HG02798 (cell line): ENCODE data around the gene CENPM.

ENCODE experiments used
- ATAC-seq: cut with Tn5 transposase; IDR thresholded peaks from one replicate; pipeline ENCODE4 v1.9.1; 2021; ENCODE audit warnings: mild to moderate bottlenecking; ENCODE audit not compliant: unreplicated experiment, poor library complexity

CENPM gene, protein sequence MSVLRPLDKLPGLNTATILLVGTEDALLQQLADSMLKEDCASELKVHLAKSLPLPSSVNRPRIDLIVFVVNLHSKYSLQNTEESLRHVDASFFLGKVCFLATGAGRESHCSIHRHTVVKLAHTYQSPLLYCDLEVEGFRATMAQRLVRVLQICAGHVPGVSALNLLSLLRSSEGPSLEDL

DNA sequence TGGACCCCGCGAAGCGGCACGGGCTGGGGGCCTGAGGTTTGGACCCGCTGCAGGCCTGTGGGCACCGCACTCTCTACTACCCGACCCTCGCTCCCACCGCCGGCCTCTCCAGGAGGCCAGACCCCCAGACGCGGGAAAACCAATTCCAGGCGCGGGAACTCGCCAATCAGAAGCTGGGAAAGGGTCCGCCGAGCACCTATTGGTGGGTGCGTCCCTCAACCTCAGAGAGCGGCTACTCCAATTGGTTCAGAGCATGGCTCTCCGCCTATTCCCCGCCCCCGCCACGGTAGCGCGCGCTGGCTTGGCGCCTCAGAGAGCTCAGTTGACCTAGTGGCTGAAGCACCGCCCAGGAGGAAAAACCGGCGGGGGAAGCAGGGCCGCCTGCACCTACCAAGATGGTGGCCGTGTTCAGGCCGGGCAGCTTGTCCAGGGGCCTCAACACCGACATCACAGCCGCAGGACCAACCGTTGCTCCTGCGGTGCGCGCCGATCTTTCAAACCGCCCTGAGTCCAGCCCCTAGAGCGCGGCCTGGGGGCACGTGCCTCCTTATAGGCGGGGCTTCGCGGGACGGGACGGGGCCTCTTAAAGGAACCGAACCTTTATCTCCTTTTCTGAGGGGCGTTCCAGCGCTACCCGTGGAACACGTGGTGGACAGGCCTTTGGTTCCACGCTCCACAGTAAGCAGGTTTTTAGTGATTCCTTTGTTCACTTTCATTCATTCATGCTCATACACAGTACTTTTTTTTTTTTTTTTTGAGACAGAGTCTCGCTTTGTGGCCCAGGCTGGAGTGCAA lies at the start of gene CENPM:
Gene CENPM, minus strand, starts transcription at position 524 of the 795 bp plus-strand sequence. Its CDS starts 76 bp downstream, at position 448.
- ATAC-seq, result peak; percentile 85

DNA sequence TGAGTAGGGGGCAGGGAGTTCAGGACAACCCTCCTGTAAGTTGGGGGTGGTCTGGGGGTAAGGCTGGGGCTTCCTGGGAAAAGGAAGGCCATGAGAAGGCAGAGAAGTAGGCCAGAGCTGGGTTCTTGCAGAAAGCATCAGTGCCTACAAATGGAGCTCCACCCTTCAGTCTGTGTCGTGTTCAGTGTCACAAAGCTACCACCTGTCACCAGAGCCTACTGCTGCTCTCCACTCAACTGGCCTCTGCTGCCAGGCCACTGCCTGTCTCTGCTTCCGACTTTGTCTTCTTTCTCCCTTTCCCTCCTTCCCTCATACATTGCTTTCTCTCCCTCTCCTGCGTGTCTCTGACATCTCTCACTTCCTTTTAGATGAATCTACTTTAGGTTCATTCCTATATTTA lies 48.3 kb upstream of the CENPM start:
- no peak for ATAC-seq

- no peak for ATAC-seq
These were observed 45.5 kb upstream of the CENPM start for GRCh38 chr22:41992496-41992895.

DNA sequence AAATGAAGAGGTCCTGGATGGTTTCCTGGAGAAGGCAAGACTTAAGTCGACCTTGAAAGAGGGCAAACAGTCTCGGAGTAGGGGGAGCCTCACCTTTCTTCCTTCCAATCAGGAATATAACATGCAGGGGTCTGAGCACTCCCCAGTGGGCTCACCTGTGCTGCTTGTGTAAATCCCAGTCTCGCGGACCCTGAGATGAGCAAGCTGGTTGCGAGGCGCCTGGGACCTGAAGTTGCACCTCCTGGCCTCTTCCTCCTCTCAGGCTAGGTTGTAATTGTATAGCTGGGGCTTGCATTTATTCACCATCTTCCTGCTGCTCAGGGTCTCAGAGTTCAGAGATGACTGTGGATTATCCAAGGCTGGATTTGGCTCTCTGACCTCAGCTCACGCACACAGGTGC lies 44.2 kb upstream of the CENPM start:
- no peak for ATAC-seq

DNA sequence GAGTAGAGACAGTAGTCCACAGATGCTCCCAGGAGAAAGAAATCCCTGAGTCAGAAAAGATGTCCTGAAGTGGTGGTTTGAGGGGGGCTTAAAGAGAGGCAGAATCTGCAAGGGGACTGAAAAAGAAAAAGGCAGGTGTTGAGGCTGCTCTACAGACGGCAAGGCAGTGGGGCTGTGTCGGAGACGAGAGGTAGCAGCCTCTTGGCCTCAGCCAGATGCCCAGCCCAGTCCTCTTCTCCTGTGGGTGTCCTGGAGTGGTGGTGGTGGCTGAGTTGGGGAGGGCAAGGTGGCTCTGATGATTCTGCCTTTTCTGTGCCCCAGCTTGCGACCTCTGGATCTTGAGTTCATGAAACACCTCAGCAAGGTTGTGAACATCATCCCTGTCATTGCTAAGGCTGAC lies 42.3 kb upstream of the CENPM start:
- ATAC-seq, result no peak

DNA sequence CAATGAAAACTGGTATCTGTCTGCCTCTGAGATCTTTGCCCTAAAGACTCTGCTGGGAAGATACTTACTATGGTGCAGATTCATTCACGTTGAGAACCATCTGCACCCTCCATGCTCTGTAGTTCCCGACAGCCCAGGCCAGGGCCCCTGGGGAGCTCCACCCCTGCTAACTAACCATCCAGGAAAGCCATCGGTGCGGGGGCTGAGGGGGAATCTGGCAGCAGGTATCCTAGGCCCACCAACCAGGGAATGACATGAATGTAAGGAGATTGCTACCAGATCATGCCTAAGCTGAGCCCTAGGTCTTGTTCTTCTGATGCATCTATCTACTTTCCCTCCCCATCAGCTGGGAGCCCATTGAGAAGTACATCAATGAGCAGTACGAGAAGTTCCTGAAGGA lies 40.3 kb upstream of the CENPM start:
- no peak for ATAC-seq

GRCh38 chr22:41983513-41984405 lies 36.8 kb upstream of the CENPM start:
- ATAC-seq, result no peak

GRCh38 chr22:41982865-41983264 lies 35.9 kb upstream of the CENPM start:
- no peak for ATAC-seq

GRCh38 chr22:41979423-41980250 lies 32.7 kb upstream of the CENPM start:
- ATAC-seq, result no peak

DNA sequence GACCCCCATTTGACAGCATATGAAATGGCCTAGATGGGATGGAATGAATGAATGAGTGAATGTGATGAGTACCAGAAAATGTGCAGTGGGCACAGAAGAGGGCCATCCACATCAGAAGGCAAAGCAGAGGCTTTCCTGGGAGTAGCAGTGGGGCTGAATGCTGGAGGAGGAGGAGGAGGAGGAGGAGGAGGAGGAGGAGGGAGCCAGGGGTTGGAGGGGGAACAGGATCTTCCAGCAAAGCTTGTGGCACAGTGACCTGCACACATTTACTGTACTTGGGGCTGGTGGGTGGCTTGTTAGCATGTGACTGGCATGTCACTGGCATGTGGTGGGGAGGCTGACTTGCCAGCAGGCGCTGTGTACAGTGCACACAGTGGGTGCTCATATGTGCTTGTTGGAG lies 31.8 kb upstream of the CENPM start:
- no peak for ATAC-seq

DNA sequence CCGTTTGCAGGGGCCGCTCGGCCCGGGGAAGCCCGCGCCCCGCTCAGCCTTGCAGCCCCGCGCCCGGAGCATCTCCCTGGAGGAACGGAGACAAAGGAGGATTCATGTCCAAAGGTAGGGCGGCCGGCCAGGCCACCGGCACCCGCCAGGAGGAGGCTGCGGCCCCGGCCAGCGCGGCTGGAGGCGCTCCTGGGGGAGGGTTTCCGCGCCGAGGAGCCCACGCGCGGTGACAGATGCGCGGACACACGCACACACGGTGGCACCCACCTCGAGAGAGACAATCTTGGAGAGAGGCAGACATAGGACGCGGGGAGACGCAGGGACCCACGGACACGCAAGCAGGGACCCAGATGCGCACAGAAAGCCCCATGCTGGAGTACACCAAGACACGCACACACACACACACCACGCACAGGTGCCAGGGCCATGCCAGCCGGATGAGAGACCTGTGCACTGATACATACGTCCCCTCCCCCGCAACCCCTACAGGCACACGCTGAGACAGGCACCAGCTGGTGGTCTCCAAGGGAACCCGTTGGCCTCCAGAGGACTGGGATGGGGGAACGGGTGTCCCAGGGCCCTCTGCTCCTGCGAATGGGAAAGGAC lies 30.1 kb upstream of the CENPM start:
- ATAC-seq, result no peak

GRCh38 chr22:41976070-41976901 lies 29.3 kb upstream of the CENPM start:
- no peak for ATAC-seq

DNA sequence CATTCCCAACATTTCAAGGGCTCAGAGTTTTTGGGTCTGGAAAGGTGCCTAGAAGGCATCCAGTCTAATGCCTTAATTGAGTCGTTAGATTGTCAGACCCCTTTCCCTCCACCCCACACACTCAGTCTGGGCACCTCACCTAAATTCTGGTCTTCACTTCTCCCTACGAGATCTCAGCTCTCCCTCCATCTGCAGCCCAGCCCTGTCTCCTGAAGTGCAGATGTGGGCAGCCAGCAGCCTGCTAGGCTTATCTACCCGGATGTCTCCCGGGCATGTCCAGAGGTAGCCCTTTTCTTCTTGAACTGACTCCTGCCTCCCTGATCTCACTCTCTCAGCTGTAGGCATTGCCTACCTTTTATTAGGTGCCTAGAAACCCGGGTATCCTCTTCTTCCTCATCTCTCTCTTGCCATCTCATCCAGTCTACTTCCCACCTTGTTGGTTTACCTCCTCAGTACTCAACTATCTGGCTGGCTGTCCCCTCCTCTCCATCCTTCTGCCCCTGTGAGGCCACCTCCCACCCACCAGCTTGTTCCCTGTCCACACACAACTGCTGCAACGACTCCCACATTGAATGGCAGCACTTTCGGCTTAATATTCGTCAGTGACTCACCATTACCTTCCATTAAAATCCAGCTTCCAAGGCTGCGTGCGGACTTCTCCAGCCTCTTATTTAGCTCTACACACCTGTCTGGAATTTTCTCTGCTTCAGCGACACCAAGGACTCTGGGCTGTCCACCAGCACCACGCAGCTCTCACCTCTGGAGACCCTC lies 28.5 kb upstream of the CENPM start:
- no peak for ATAC-seq

GRCh38 chr22:41974691-41975290 lies 27.8 kb upstream of the CENPM start:
- ATAC-seq, result no peak

DNA sequence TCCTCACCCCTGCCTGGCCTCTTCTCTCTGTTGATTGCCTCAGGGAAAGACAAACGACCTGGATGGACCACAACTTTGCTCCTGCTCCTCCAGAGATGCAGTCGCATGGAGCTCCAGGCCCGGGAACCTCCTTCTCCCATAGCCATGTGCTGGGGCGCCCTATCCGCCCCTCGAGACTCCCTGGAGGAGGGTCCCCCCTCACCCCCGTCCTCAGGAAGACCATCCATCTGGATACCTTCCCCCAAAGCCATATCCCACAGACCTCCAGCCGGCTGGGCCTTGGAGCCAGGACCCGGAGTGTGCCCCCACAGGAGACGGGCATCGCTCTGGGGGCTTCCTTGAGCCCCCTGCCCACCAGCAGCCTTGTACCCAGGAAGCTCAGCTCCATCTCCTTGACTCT lies 24.5 kb upstream of the CENPM start:
- no peak for ATAC-seq

DNA sequence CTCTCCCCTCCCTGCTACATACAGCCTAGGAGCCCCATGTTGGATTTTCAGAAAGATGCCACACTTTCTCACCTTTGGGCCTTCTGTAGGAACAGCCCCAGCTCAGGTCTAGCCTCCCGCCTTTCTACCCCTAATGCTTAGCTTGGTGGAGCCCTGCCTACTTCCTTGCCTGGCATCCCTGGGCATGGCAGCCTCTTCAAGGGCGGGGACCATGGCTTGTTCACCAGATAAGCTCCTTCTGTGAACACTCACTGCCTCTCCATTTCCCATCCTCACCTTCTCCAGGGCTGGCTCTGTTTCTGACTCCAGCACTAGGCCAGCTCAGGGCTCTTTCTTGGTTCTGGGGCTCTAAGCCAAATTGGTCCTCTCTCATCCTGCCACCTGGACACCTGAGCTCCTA lies 23.6 kb upstream of the CENPM start:
- ATAC-seq, result no peak

DNA sequence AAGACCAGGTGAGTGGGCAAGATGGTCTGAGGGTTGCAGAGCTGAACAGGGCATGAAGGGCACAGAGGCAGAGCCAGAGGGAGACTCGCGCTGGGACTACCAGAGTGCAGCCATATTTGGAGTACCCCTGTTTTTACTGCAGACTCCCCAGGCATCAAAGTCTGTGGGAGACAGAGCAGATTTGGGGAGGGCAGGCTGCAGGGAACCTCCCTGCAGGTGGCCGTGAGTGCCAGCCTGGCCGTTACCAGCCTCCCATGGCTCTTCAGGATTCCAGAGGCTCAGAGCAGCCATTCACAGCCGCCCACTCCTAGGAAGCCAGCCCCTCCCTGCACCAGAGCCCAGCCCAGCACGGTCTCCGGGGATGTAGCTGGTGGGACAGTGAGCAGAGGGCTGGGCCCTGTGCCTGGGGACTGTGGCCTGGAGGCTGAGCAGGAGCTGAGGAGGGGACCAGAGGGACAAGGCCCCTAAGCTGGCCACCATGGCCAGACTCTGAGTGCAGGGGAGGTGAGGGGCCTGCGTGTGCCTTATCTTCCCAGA lies 22.2 kb upstream of the CENPM start, which contains the start of gene SEPTIN3:
Gene SEPTIN3, plus strand, starts transcription at position 334 of the 537 bp plus-strand sequence. CDS start 2,050 bp downstream, outside the sequence.
- ATAC-seq, result no peak
